Sigmoid colon (tissue), 4 donors: ENCODE data around the gene CDCA7L.

Experiments used
- POLR2A ChIP-seq, 2 donors: fragments of 450-650 bp; IDR thresholded peaks; one replicate each; pipeline ENCODE4 v1.6.1; 2016; ENCODE audit warnings: antibody characterized with exemption in 2 of 2, mild to moderate bottlenecking in 2 of 2, moderate library complexity in 2 of 2
- POLR2AphosphoS5 ChIP-seq, 4 donors: sonication (generic); formaldehyde crosslinking; IDR thresholded peaks; one replicate each; pipeline ENCODE4 v1.6.1; 2017; ENCODE audit warnings: antibody characterized with exemption in 4 of 4
- TF ChIP-seq, protein P1 (sequence below), 4 experiments: fragments of 450-650 bp in 3 of 4; fragments of 200-600 bp in 1 of 4; IDR thresholded peaks; one replicate each; pipeline ENCODE4 v1.5.1; 2016 to 2019; ENCODE audit warnings: antibody characterized with exemption in 4 of 4, mild to moderate bottlenecking in 3 of 4, moderate library complexity in 2 of 4

DNA sequence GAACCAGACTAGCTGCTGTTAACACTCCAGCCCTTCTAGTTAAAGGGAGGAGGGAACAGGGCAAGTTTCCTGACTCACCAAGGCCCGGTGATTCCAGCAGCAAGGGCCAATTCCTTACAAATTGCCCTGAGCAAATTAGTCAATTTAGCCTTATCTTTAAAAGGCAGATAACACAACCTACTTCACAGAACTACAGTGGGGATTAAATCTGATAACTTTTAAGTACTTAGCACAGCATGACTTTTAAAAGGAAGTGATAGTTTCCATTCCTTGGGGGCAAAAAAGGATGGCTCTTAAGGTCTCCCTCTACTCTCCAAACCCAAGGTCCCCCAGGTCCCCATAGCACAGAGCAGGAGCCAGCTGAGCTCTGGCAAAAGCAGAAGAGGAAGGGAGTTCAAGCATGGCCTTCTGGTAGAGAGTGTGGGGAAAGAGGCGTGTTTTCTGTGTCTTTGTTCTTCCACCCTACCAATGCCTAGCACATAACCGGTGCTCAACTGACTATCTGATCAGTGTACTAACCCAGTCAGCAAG lies 4.0 kb downstream of the CDCA7L start:
- TF ChIP-seq, protein P1, sequence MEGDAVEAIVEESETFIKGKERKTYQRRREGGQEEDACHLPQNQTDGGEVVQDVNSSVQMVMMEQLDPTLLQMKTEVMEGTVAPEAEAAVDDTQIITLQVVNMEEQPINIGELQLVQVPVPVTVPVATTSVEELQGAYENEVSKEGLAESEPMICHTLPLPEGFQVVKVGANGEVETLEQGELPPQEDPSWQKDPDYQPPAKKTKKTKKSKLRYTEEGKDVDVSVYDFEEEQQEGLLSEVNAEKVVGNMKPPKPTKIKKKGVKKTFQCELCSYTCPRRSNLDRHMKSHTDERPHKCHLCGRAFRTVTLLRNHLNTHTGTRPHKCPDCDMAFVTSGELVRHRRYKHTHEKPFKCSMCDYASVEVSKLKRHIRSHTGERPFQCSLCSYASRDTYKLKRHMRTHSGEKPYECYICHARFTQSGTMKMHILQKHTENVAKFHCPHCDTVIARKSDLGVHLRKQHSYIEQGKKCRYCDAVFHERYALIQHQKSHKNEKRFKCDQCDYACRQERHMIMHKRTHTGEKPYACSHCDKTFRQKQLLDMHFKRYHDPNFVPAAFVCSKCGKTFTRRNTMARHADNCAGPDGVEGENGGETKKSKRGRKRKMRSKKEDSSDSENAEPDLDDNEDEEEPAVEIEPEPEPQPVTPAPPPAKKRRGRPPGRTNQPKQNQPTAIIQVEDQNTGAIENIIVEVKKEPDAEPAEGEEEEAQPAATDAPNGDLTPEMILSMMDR (IDR thresholded peaks at IDR 0.05): no peak
- TF ChIP-seq POLR2AphosphoS5 (IDR thresholded peaks at IDR 0.05) (peak in 1 of 4 donors; percentile 5), POLR2A (IDR thresholded peaks at IDR 0.05) (no peak)
